Left cardiac atrium (tissue), 2 donors: ENCODE results near the gene FECH. TPM values are rescaled to one million over a fixed set of nuclear protein-coding genes. Genes with fewer than 3 reads are reported as not detected.

Experiments used
- total RNA-seq, 2 donors: library from RNA; stranded (reverse); fragmentation: NEBNext Ultra II Directional; extraction: Animal tissue kit (Norgen Biotek cat#: 25700); gene quantifications; one replicate each; pipeline ENCODE4 v1.2.1, GENCODE V29; 2021
- donor health status: DM: no; HTN: yes; CAD: no; lungs with severe emphysema.
- donor health status: DM: yes; HTN: yes; CAD: no.

FECH gene
- total RNA-seq, 2 donors from 2014 or later: 20.8 to 25.2 TPM

Other genes with a start within 250 kb of the FECH start
- not detected for gene ST8SIA3, start 234.1 kb downstream of the FECH start, total RNA-seq
- under 1 TPM; 0.03 TPM for gene ONECUT2, start 151.3 kb downstream of the FECH start, total RNA-seq
- gene NARS1, start 35.1 kb upstream of the FECH start, total RNA-seq: 100 to 1,000 TPM in 1 of 2 donors, 10 to 100 TPM in 1; 88.7 to 124 TPM
- gene ATP8B1, start 216.6 kb upstream of the FECH start, total RNA-seq: 10 to 100 TPM in 1 of 2 donors, 1 to 10 TPM in 1; 6.4 to 14.9 TPM